BLaER1 (cell line): ENCODE results near the gene GNAQ.
A peak's percentile ranks its signal among the peaks of the same experiment; 100 is the strongest.

Experiments used
- H3K27ac ChIP-seq: shearing (Covaris generic); formaldehyde crosslinking; 2 replicates; pipeline ENCODE4 v1.8.1; 2022
- H3K27me3 ChIP-seq: shearing (Covaris generic); formaldehyde crosslinking; 2 replicates; pipeline ENCODE4 v1.8.1; 2022
- H3K36me3 ChIP-seq: shearing (Covaris generic); formaldehyde crosslinking; 2 replicates; pipeline ENCODE4 v1.8.1; 2022
- H3K4me1 ChIP-seq: shearing (Covaris generic); formaldehyde crosslinking; 2 replicates; pipeline ENCODE4 v1.8.1; 2022
- H3K4me2 ChIP-seq: shearing (Covaris generic); formaldehyde crosslinking; 2 replicates; pipeline ENCODE4 v1.8.1; 2022
- H3K4me3 ChIP-seq: shearing (Covaris generic); formaldehyde crosslinking; 2 replicates; pipeline ENCODE4 v1.8.1; 2022
- H3K9ac ChIP-seq: shearing (Covaris generic); formaldehyde crosslinking; 2 replicates; pipeline ENCODE4 v1.8.1; 2022
- H3K9me3 ChIP-seq: shearing (Covaris generic); formaldehyde crosslinking; 2 replicates; pipeline ENCODE4 v1.8.1; 2022
- H4K20me1 ChIP-seq: shearing (Covaris generic); formaldehyde crosslinking; 2 replicates; pipeline ENCODE4 v1.8.1; 2022
- Cebpa-rat ChIP-seq: shearing (Covaris generic); IDR thresholded peaks from 2 replicates; pipeline ENCODE4 v1.8.1; 2022

The GNAQ gene

GRCh38 chr9:77981332-77981731, 50.3 kb downstream of the GNAQ start:
- Histone ChIP-seq H3K9me3 (no peaks in the 10 kb centered on the region), H3K4me1 (peaks cover 60% of the 10 kb centered on the region), H3K9ac (no peak overlapping the region), H3K27me3 (no peaks in the 10 kb centered on the region), H3K27ac (no peak overlapping the region), H3K36me3 (no peaks in the 10 kb centered on the region), H4K20me1 (peaks cover 6% of the 10 kb centered on the region; the same call in 1 of the 2 replicates), H3K4me3 (no peak overlapping the region), H3K4me2 (peak overlapping the region; percentile 69)
- no peak for TF ChIP-seq Cebpa-rat

- Histone ChIP-seq H3K9me3 (no peaks in the 10 kb centered on the region), H3K27me3 (no peaks in the 10 kb centered on the region), H3K4me2 (peak overlapping the region; percentile 69; the same call in 1 of the 2 replicates), H3K4me3 (no peak overlapping the region), H3K36me3 (no peaks in the 10 kb centered on the region), H3K4me1 (peaks cover 60% of the 10 kb centered on the region), H3K27ac (no peak overlapping the region), H3K9ac (no peak overlapping the region), H4K20me1 (peaks cover 6% of the 10 kb centered on the region; the same call in 1 of the 2 replicates)
- TF ChIP-seq Cebpa-rat, result no peak
Measured at GRCh38 chr9:77980622-77981021, 51.0 kb downstream of the GNAQ start.

GRCh38 chr9:77978086-77978781, 53.4 kb downstream of the GNAQ start:
- Histone ChIP-seq H3K27ac (0 out of 2 replicates have a peak overlapping the region, but pooled peaks have one; percentile 35), H4K20me1 (peaks cover 17% of the 10 kb centered on the region; the same call in 1 of the 2 replicates), H3K4me1 (peaks cover 54% of the 10 kb centered on the region), H3K9me3 (no peaks in the 10 kb centered on the region), H3K4me3 (no peak overlapping the region), H3K4me2 (peak overlapping the region; percentile 54), H3K9ac (no peak overlapping the region), H3K27me3 (no peaks in the 10 kb centered on the region), H3K36me3 (no peaks in the 10 kb centered on the region)
- TF ChIP-seq Cebpa-rat, result no peak

GRCh38 chr9:77977210-77977611, 54.4 kb downstream of the GNAQ start:
- Histone ChIP-seq H3K4me2 (peak overlapping the region; percentile 54), H3K4me1 (peaks cover 44% of the 10 kb centered on the region), H3K4me3 (no peak overlapping the region), H3K9me3 (peaks cover 7% of the 10 kb centered on the region; the same call in 1 of the 2 replicates), H3K27ac (no peak overlapping the region), H4K20me1 (0 out of 2 replicates have a peak, but pooled peaks cover 17% of the 10 kb centered on the region), H3K27me3 (no peaks in the 10 kb centered on the region), H3K9ac (no peak overlapping the region), H3K36me3 (no peaks in the 10 kb centered on the region)
- no peak for TF ChIP-seq Cebpa-rat

GRCh38 chr9:77975806-77976205, 55.8 kb downstream of the GNAQ start:
- Histone ChIP-seq H3K9me3 (peaks cover 21% of the 10 kb centered on the region), H3K27me3 (no peaks in the 10 kb centered on the region), H3K4me2 (no peak overlapping the region), H4K20me1 (0 out of 2 replicates have a peak, but pooled peaks cover 11% of the 10 kb centered on the region), H3K27ac (no peak overlapping the region), H3K4me1 (peaks cover 30% of the 10 kb centered on the region), H3K9ac (no peak overlapping the region), H3K36me3 (peaks cover 5% of the 10 kb centered on the region; the same call in 1 of the 2 replicates), H3K4me3 (no peak overlapping the region)
- TF ChIP-seq Cebpa-rat, result no peak

- Histone ChIP-seq H3K27me3 (no peaks in the 10 kb centered on the region), H3K4me2 (no peak overlapping the region), H4K20me1 (0 out of 2 replicates have a peak, but pooled peaks cover 11% of the 10 kb centered on the region), H3K4me1 (peaks cover 28% of the 10 kb centered on the region), H3K27ac (no peak overlapping the region), H3K36me3 (peaks cover 7% of the 10 kb centered on the region), H3K4me3 (no peak overlapping the region), H3K9me3 (peaks cover 22% of the 10 kb centered on the region), H3K9ac (no peak overlapping the region)
- TF ChIP-seq Cebpa-rat, result no peak
Measured at GRCh38 chr9:77975036-77975435, 56.6 kb downstream of the GNAQ start.

GRCh38 chr9:77974434-77974833, 57.2 kb downstream of the GNAQ start:
- Histone ChIP-seq H4K20me1 (0 out of 2 replicates have a peak, but pooled peaks cover 11% of the 10 kb centered on the region), H3K4me2 (no peak overlapping the region), H3K27ac (no peak overlapping the region), H3K4me3 (no peak overlapping the region), H3K36me3 (peaks cover 10% of the 10 kb centered on the region), H3K4me1 (peaks cover 26% of the 10 kb centered on the region), H3K9ac (no peak overlapping the region), H3K27me3 (no peaks in the 10 kb centered on the region), H3K9me3 (peaks cover 22% of the 10 kb centered on the region)
- no peak for TF ChIP-seq Cebpa-rat

GRCh38 chr9:77969083-77969482, 62.5 kb downstream of the GNAQ start:
- Histone ChIP-seq H3K27ac (no peak overlapping the region), H4K20me1 (0 out of 2 replicates have a peak, but pooled peaks cover 1% of the 10 kb centered on the region), H3K4me2 (no peak overlapping the region), H3K9me3 (peaks cover 22% of the 10 kb centered on the region), H3K9ac (no peak overlapping the region), H3K4me1 (no peaks in the 10 kb centered on the region), H3K4me3 (no peak overlapping the region), H3K36me3 (peaks cover 18% of the 10 kb centered on the region), H3K27me3 (no peaks in the 10 kb centered on the region)
- no peak for TF ChIP-seq Cebpa-rat

- Histone ChIP-seq H3K9me3 (peaks cover 22% of the 10 kb centered on the region), H3K4me1 (no peaks in the 10 kb centered on the region), H3K27ac (no peak overlapping the region), H3K36me3 (peaks cover 18% of the 10 kb centered on the region), H3K9ac (no peak overlapping the region), H3K4me2 (no peak overlapping the region), H3K27me3 (no peaks in the 10 kb centered on the region), H3K4me3 (no peak overlapping the region), H4K20me1 (no peaks in the 10 kb centered on the region)
- TF ChIP-seq Cebpa-rat, result no peak
Measured at GRCh38 chr9:77968506-77968905, 63.1 kb downstream of the GNAQ start.

- Histone ChIP-seq H3K27ac (no peak overlapping the region), H3K4me1 (no peaks in the 10 kb centered on the region), H3K4me3 (no peak overlapping the region), H3K27me3 (no peaks in the 10 kb centered on the region), H4K20me1 (no peaks in the 10 kb centered on the region), H3K9me3 (peaks cover 10% of the 10 kb centered on the region), H3K36me3 (peaks cover 17% of the 10 kb centered on the region), H3K9ac (no peak overlapping the region), H3K4me2 (no peak overlapping the region)
- no peak for TF ChIP-seq Cebpa-rat
Measured at GRCh38 chr9:77966718-77967117, 64.9 kb downstream of the GNAQ start.
